ENCODE measurements around the gene ZNF892. TPM values are rescaled to one million over a fixed set of nuclear protein-coding genes. Genes with fewer than 3 reads are reported as not detected.
"Not testable (repeated sequence)": the region's sequence is repeated elsewhere in the genome, so short reads cannot be mapped to it uniquely, and the experiment has no call there.

ZNF892 gene
- total RNA-seq, 2 donors from 2014 or later, result 7.6 to 22.9 TPM

DNA sequence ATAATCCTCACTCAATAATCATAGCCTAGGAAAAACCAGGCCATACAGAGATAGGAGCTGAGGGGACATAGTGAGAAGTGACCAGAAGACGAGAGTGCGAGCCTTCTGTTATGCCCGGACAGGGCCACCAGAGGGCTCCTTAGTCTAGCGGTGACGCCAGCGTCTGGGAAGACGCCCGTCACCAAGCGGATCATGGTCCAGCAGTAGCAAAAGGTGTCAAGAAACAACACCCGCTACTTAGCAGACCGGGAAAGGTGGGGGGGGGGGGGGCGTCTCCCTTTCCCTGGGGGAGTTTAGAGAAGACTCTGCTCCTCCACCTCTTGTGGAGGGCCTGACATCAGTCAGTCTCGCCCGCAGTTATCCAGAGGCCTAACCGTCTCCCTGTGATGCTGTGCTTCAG is 14.4 kb upstream of the ZNF892 start:
- TF ChIP-seq, protein P1, sequence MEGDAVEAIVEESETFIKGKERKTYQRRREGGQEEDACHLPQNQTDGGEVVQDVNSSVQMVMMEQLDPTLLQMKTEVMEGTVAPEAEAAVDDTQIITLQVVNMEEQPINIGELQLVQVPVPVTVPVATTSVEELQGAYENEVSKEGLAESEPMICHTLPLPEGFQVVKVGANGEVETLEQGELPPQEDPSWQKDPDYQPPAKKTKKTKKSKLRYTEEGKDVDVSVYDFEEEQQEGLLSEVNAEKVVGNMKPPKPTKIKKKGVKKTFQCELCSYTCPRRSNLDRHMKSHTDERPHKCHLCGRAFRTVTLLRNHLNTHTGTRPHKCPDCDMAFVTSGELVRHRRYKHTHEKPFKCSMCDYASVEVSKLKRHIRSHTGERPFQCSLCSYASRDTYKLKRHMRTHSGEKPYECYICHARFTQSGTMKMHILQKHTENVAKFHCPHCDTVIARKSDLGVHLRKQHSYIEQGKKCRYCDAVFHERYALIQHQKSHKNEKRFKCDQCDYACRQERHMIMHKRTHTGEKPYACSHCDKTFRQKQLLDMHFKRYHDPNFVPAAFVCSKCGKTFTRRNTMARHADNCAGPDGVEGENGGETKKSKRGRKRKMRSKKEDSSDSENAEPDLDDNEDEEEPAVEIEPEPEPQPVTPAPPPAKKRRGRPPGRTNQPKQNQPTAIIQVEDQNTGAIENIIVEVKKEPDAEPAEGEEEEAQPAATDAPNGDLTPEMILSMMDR (IDR thresholded peaks at IDR 0.05), result peak; percentile 55
- H3K36me3 ChIP-seq; H3K27ac ChIP-seq; DNase-seq (ENCODE audit: low spot score); H3K9me3 ChIP-seq; H3K27me3 ChIP-seq (replicated peaks; ENCODE audit: insufficient read depth); H3K4me3 ChIP-seq; H3K4me1 ChIP-seq (ENCODE audit: control insufficient read depth in 1 of 2, low read depth in 2 of 2); ATAC-seq (ENCODE audit: insufficient number of reproducible peaks, low FRiP score, low read depth): not testable (repeated sequence)

DNA sequence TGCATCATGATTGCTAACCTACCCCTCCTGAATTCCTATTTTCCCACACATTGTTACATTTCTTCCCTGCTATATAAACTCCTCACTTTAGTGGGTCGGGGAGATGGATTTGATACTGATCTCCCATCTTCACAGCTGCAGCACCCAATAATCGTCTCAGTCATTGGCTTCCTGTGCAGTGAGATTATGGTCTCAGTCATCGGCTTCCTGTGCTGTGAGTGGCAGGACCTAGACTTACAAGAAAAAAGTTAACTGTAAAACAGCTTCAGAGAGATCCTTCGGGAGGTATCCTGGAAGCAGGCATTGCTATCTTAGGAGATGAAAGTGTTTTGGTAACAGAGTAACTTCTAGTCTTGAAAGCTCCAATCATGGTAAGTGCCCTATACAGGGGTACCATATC is 3.4 kb upstream of the ZNF892 start:
- Histone ChIP-seq H3K27me3 (replicated peaks; ENCODE audit: insufficient read depth) (no peaks in the 10 kb centered on the region), H3K4me3 (no peak overlapping the region), H3K36me3 (no peaks in the 10 kb centered on the region), H3K4me1 (ENCODE audit: control insufficient read depth in 1 of 2, low read depth in 2 of 2) (peaks cover 4 to 20% of the 10 kb centered on the region in 2 donors), H3K27ac (no peak overlapping the region), H3K9me3 (no peaks in the 10 kb centered on the region)
- DNase-seq (ENCODE audit: low spot score) (no peak), ATAC-seq (ENCODE audit: insufficient number of reproducible peaks, low FRiP score, low read depth) (no peak)
- TF ChIP-seq, protein P1 (IDR thresholded peaks at IDR 0.05), result no peak

DNA sequence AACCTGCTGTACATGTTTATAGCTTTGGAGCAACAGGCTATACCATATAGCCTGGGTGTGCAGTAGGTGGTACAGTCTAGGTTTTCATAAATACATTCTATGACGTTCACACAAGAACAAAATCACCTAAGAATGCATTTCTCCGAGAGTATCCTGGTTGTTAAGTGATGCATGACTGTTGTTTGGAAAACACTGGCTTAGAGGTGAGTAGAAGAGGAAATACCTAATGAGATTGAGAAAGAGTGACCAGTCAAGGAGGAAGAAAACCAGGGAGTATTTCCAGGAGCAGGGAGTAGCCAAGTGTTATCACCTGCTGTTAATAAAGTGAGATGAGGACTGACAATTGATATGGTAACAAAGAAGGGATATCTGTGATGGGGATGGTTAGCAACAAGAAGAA is 2.9 kb upstream of the ZNF892 start:
- H3K36me3 ChIP-seq, result no peaks in the 10 kb centered on the region
- ATAC-seq (ENCODE audit: insufficient number of reproducible peaks, low FRiP score, low read depth) (no peak), DNase-seq (ENCODE audit: low spot score) (no peak)
- H3K27me3 ChIP-seq (replicated peaks; ENCODE audit: insufficient read depth), result no peaks in the 10 kb centered on the region
- no peak overlapping the region for H3K4me3 ChIP-seq
- H3K9me3 ChIP-seq, result no peaks in the 10 kb centered on the region
- H3K4me1 ChIP-seq (ENCODE audit: control insufficient read depth in 1 of 2, low read depth in 2 of 2), result peaks cover 4 to 20% of the 10 kb centered on the region in 2 donors
- TF ChIP-seq, protein P1 (IDR thresholded peaks at IDR 0.05), result no peak
- H3K27ac ChIP-seq, result no peak overlapping the region

DNA sequence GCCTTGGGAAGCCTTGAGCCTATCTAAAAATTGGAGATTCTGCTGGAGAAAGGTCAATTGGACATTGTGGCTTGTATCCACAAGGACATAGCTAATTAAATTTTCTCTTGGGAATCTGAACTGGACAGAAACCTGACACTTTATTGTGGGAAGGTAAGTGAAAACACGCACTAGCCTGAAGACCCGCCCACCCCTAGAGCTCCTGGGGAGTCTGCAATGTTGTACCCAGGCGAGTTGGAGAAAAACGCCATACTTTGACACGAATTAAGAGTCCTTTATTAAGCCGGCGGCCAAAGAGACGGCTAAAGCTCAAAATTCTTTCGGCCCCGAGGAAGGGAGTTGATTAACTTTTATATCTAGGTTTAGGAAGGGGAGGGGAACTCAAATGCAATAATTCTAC is 1.2 kb upstream of the ZNF892 start:
- peaks cover 3% of the 10 kb centered on the region for H3K9me3 ChIP-seq
- H3K4me3 ChIP-seq, result peak overlapping the region; percentile 77
- ATAC-seq (ENCODE audit: insufficient number of reproducible peaks, low FRiP score, low read depth) (no peak), DNase-seq (ENCODE audit: low spot score) (no peak)
- peaks cover 4 to 20% of the 10 kb centered on the region in 2 donors for H3K4me1 ChIP-seq (ENCODE audit: control insufficient read depth in 1 of 2, low read depth in 2 of 2)
- H3K27ac ChIP-seq, result no peak overlapping the region
- peaks cover 5% of the 10 kb centered on the region for H3K36me3 ChIP-seq
- TF ChIP-seq, protein P1 (IDR thresholded peaks at IDR 0.05), result no peak
- H3K27me3 ChIP-seq (replicated peaks; ENCODE audit: insufficient read depth), result no peaks in the 10 kb centered on the region

DNA sequence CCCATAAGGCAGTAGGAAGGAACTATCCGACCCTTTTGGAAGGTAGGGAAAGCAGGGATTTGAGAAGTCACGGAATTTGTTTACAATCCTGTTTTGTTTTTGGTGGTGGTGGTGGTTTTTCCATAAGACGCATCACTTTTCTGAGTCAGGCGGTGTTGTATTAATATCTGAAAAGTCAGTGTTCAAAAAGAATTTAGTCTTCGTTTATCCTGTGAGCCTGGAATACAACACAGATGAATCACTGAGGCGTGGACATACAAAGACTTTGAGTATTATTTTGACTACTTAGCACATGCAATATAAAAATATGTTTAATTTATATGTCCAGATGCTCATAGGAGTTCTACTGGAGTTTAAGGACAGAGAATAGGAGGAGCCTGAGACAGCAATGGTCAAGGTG is 785 bp downstream of the ZNF892 start:
- peak overlapping the region in 1 of 2 donors; percentile 77 for H3K27ac ChIP-seq

More for the DNA sequence above, 785 bp downstream of the ZNF892 start:
- TF ChIP-seq, protein P1 (IDR thresholded peaks at IDR 0.05), result no peak
- peaks cover 23% of the 10 kb centered on the region for H3K36me3 ChIP-seq
- H3K9me3 ChIP-seq, result peaks cover 20% of the 10 kb centered on the region
- DNase-seq (ENCODE audit: low spot score) (no peak), ATAC-seq (ENCODE audit: insufficient number of reproducible peaks, low FRiP score, low read depth) (no peak)
- peak overlapping the region; percentile 77 for H3K4me3 ChIP-seq
- peaks cover 4 to 20% of the 10 kb centered on the region in 2 donors for H3K4me1 ChIP-seq (ENCODE audit: control insufficient read depth in 1 of 2, low read depth in 2 of 2)
- no peaks in the 10 kb centered on the region for H3K27me3 ChIP-seq (replicated peaks; ENCODE audit: insufficient read depth)
